Subcutaneous abdominal adipose tissue (tissue), 5 donors: Measurements from ENCODE around the gene TGFBR2.

Experiments
- H3K27ac ChIP-seq: one replicate; pipeline ENCODE4 v1.7.0; 2013; ENCODE audit warnings: low read depth, mild to moderate bottlenecking, inconsistent platforms, low read length, moderate library complexity
- H3K27me3 ChIP-seq, 5 donors: one replicate each; pipeline ENCODE4 v1.7.0; 2013; ENCODE audit warnings: low read length in 5 of 5, inconsistent platforms in 1 of 5; ENCODE audit not compliant: control insufficient read depth in 5 of 5, insufficient read depth in 4 of 5
- H3K36me3 ChIP-seq, 5 donors: one replicate each; pipeline ENCODE4 v1.7.0; 2013; ENCODE audit warnings: low read length in 5 of 5; ENCODE audit not compliant: control insufficient read depth in 5 of 5, insufficient read depth in 5 of 5
- H3K4me1 ChIP-seq, 5 donors: one replicate each; pipeline ENCODE4 v1.7.0; 2013; ENCODE audit warnings: low read length in 5 of 5, mild to moderate bottlenecking in 3 of 5, moderate library complexity in 1 of 5; ENCODE audit not compliant: control insufficient read depth in 5 of 5, insufficient read depth in 5 of 5
- H3K4me3 ChIP-seq, 5 donors: one replicate each; pipeline ENCODE4 v1.7.0; 2013; ENCODE audit warnings: low read length in 5 of 5, low read depth in 1 of 5
- H3K9ac ChIP-seq, 5 donors: one replicate each; pipeline ENCODE4 v1.7.0; 2013; ENCODE audit warnings: low read length in 5 of 5, mild to moderate bottlenecking in 4 of 5, moderate library complexity in 3 of 5
- H3K9me3 ChIP-seq, 5 donors: one replicate each; pipeline ENCODE4 v1.7.0; 2013; ENCODE audit warnings: low read length in 5 of 5; ENCODE audit not compliant: control insufficient read depth in 5 of 5
- donor health status: healthy.
- donor health status: healthy.
- donor health status: healthy.
- donor health status: healthy.
- donor health status: healthy.

The TGFBR2 gene

GRCh38 chr3:30677347-30677685, 70.9 kb downstream of the TGFBR2 start:
- Histone ChIP-seq H3K9ac (no peak overlapping the region), H3K9me3 (no peaks in the 10 kb centered on the region), H3K27me3 (no peaks in the 10 kb centered on the region), H3K36me3 (peaks cover 34 to 62% (median 55%) of the 10 kb centered on the region in 5 donors), H3K27ac (no peak overlapping the region), H3K4me3 (no peak overlapping the region), H3K4me1 (peaks cover 7 to 54% (median 36%) of the 10 kb centered on the region in 5 donors)

- H3K9ac ChIP-seq, result peak overlapping the region in 1 of 5 donors; percentile 25
- H3K36me3 ChIP-seq, result peaks cover 31 to 55% (median 52%) of the 10 kb centered on the region in 5 donors
- H3K27me3 ChIP-seq, result no peaks in the 10 kb centered on the region
- no peaks in the 10 kb centered on the region for H3K9me3 ChIP-seq
- peak overlapping the region; percentile 44 for H3K27ac ChIP-seq
- H3K4me1 ChIP-seq, result peaks cover 7 to 56% (median 42%) of the 10 kb centered on the region in 5 donors
- no peak overlapping the region for H3K4me3 ChIP-seq
These were observed 72.6 kb downstream of the TGFBR2 start for GRCh38 chr3:30679045-30679444.

GRCh38 chr3:30680789-30681648, 74.6 kb downstream of the TGFBR2 start:
- Histone ChIP-seq H3K4me1 (peaks cover 7 to 70% (median 59%) of the 10 kb centered on the region in 5 donors), H3K27ac (peak overlapping the region; percentile 87), H3K36me3 (peaks cover 18 to 42% (median 35%) of the 10 kb centered on the region in 5 donors), H3K9ac (peak overlapping the region in 4 of 5 donors; percentile 18 to 48 (median 26)), H3K9me3 (no peaks in the 10 kb centered on the region), H3K27me3 (no peaks in the 10 kb centered on the region), H3K4me3 (peak overlapping the region in 1 of 5 donors; percentile 9)

- peaks cover 12 to 38% (median 30%) of the 10 kb centered on the region in 5 donors for H3K36me3 ChIP-seq
- H3K4me1 ChIP-seq, result peaks cover 7 to 70% (median 59%) of the 10 kb centered on the region in 5 donors
- H3K4me3 ChIP-seq, result peak overlapping the region in 1 of 5 donors; percentile 9
- peak overlapping the region; percentile 87 for H3K27ac ChIP-seq
- no peaks in the 10 kb centered on the region for H3K27me3 ChIP-seq
- peak overlapping the region in 4 of 5 donors; percentile 11 to 48 (median 20) for H3K9ac ChIP-seq
- H3K9me3 ChIP-seq, result no peaks in the 10 kb centered on the region
These were observed 75.3 kb downstream of the TGFBR2 start for GRCh38 chr3:30681649-30682211.

GRCh38 chr3:30682434-30683155, 76.2 kb downstream of the TGFBR2 start:
- Histone ChIP-seq H3K27me3 (no peaks in the 10 kb centered on the region), H3K4me3 (no peak overlapping the region), H3K36me3 (peaks cover 13 to 37% (median 27%) of the 10 kb centered on the region in 5 donors), H3K9ac (peak overlapping the region in 2 of 5 donors; percentile 0 to 26), H3K4me1 (peaks cover 7 to 70% (median 59%) of the 10 kb centered on the region in 5 donors), H3K27ac (peak overlapping the region; percentile 87), H3K9me3 (no peaks in the 10 kb centered on the region)

GRCh38 chr3:30683769-30684168, 77.4 kb downstream of the TGFBR2 start:
- H3K27me3 ChIP-seq, result no peaks in the 10 kb centered on the region
- peaks cover 10 to 80% (median 67%) of the 10 kb centered on the region in 5 donors for H3K4me1 ChIP-seq
- peak overlapping the region in 1 of 5 donors; percentile 32 for H3K4me3 ChIP-seq
- H3K9me3 ChIP-seq, result no peaks in the 10 kb centered on the region
- H3K27ac ChIP-seq, result peak overlapping the region; percentile 87
- peak overlapping the region in 2 of 5 donors; percentile 9 to 19 for H3K9ac ChIP-seq
- peaks cover 6 to 38% (median 28%) of the 10 kb centered on the region in 5 donors for H3K36me3 ChIP-seq

- peaks cover 15 to 80% (median 73%) of the 10 kb centered on the region in 5 donors for H3K4me1 ChIP-seq
- H3K36me3 ChIP-seq, result peaks cover 2 to 35% (median 25%) of the 10 kb centered on the region in 5 donors
- H3K4me3 ChIP-seq, result no peak overlapping the region
- no peaks in the 10 kb centered on the region for H3K9me3 ChIP-seq
- H3K9ac ChIP-seq, result peak overlapping the region in 1 of 5 donors; percentile 17
- no peaks in the 10 kb centered on the region for H3K27me3 ChIP-seq
- peak overlapping the region; percentile 87 for H3K27ac ChIP-seq
These were observed 78.0 kb downstream of the TGFBR2 start for GRCh38 chr3:30684356-30684755.

- H3K36me3 ChIP-seq, result peaks cover 2 to 37% (median 25%) of the 10 kb centered on the region in 5 donors
- H3K27me3 ChIP-seq, result no peaks in the 10 kb centered on the region
- peaks cover 16 to 81% (median 75%) of the 10 kb centered on the region in 5 donors for H3K4me1 ChIP-seq
- peak overlapping the region; percentile 87 for H3K27ac ChIP-seq
- H3K9ac ChIP-seq, result no peak overlapping the region
- no peak overlapping the region for H3K4me3 ChIP-seq
- no peaks in the 10 kb centered on the region for H3K9me3 ChIP-seq
These were observed 78.9 kb downstream of the TGFBR2 start for GRCh38 chr3:30685267-30685667.

- no peak overlapping the region for H3K4me3 ChIP-seq
- H3K27me3 ChIP-seq, result no peaks in the 10 kb centered on the region
- peak overlapping the region; percentile 87 for H3K27ac ChIP-seq
- peaks cover 7 to 46% (median 34%) of the 10 kb centered on the region in 5 donors for H3K36me3 ChIP-seq
- H3K9ac ChIP-seq, result no peak overlapping the region
- no peaks in the 10 kb centered on the region for H3K9me3 ChIP-seq
- H3K4me1 ChIP-seq, result peaks cover 14 to 81% (median 73%) of the 10 kb centered on the region in 5 donors
These were observed 79.8 kb downstream of the TGFBR2 start for GRCh38 chr3:30686176-30686575.
